H9 (cell line): ENCODE measurements around the gene MECR. TPM values are rescaled to one million over a fixed set of nuclear protein-coding genes. Genes with fewer than 3 reads are reported as not detected.

ENCODE experiments used
- DNase-seq: peaks from one replicate; pipeline ENCODE4 v3.0.0-alpha.2; 2017
- H2AFZ ChIP-seq: one replicate; pipeline ENCODE4 v1.6.1; 2013; ENCODE audit warnings: mild to moderate bottlenecking, low read length, control low read depth, moderate library complexity
- H2AK5ac ChIP-seq: 2 replicates; pipeline ENCODE4 v1.6.1; 2013; ENCODE audit warnings: low read length, control low read depth, mixed read lengths; ENCODE audit not compliant: insufficient read length
- H2BK120ac ChIP-seq: one replicate; pipeline ENCODE4 v1.6.1; 2013; ENCODE audit warnings: low read depth, mild to moderate bottlenecking, low read length, control low read depth, inconsistent platforms; ENCODE audit not compliant: poor library complexity, severe bottlenecking
- H2BK12ac ChIP-seq: 2 replicates; pipeline ENCODE4 v1.6.1; 2013; ENCODE audit warnings: low read length, control low read depth, mixed read lengths, low read depth; ENCODE audit not compliant: insufficient read length
- H2BK15ac ChIP-seq: 2 replicates; pipeline ENCODE4 v1.6.1; 2013; ENCODE audit warnings: low read depth, low read length, control low read depth
- H2BK20ac ChIP-seq: one replicate; pipeline ENCODE4 v1.6.1; 2013; ENCODE audit warnings: low read depth, mild to moderate bottlenecking, low read length, control low read depth, inconsistent platforms; ENCODE audit not compliant: poor library complexity, severe bottlenecking
- H2BK5ac ChIP-seq: 2 replicates; pipeline ENCODE4 v1.6.1; 2013; ENCODE audit warnings: low read length, control low read depth, mixed read lengths; ENCODE audit not compliant: insufficient read length
- H3K14ac ChIP-seq: 2 replicates; pipeline ENCODE4 v1.6.1; 2013; ENCODE audit warnings: low read length, control low read depth; ENCODE audit not compliant: insufficient read depth
- H3K18ac ChIP-seq: 2 replicates; pipeline ENCODE4 v1.6.1; 2013; ENCODE audit warnings: low read depth, mild to moderate bottlenecking, mixed read lengths, low read length, control low read depth; ENCODE audit not compliant: insufficient read length
- H3K23ac ChIP-seq: 2 replicates; pipeline ENCODE4 v1.6.1; 2013; ENCODE audit warnings: low read length, control low read depth, mixed read lengths, low read depth; ENCODE audit not compliant: insufficient read length
- H3K23me2 ChIP-seq: 2 replicates; pipeline ENCODE4 v1.6.1; 2013; ENCODE audit warnings: low read depth, mild to moderate bottlenecking, mixed read lengths, low read length, control low read depth; ENCODE audit not compliant: insufficient read length, poor library complexity, severe bottlenecking
- H3K27ac ChIP-seq: 2 replicates; pipeline ENCODE4 v1.5.1; 2013; ENCODE audit warnings: low read length, control low read depth, mixed read lengths, low read depth; ENCODE audit not compliant: insufficient read length
- H3K27me3 ChIP-seq: 2 replicates; pipeline ENCODE4 v1.6.1; 2013; ENCODE audit warnings: low read length, control low read depth, inconsistent platforms; ENCODE audit not compliant: insufficient read depth
- H3K4ac ChIP-seq: 2 replicates; pipeline ENCODE4 v1.6.1; 2013; ENCODE audit warnings: low read depth, mild to moderate bottlenecking, control low read depth, inconsistent platforms, low read length, moderate library complexity
- H3K4me1 ChIP-seq: 2 replicates; pipeline ENCODE4 v1.6.1; 2013; ENCODE audit warnings: low read length, control low read depth, inconsistent platforms; ENCODE audit not compliant: insufficient read depth
- H3K4me2 ChIP-seq: 2 replicates; pipeline ENCODE4 v1.6.1; 2013; ENCODE audit warnings: low read length, control low read depth, mixed read lengths; ENCODE audit not compliant: insufficient read length, insufficient read depth
- H3K56ac ChIP-seq: 2 replicates; pipeline ENCODE4 v1.6.1; 2013; ENCODE audit warnings: low read depth, mild to moderate bottlenecking, mixed read lengths, low read length, control low read depth; ENCODE audit not compliant: insufficient read length
- H3K79me1 ChIP-seq: 2 replicates; pipeline ENCODE4 v1.6.1; 2013; ENCODE audit warnings: low read depth, mild to moderate bottlenecking, moderate library complexity, low read length, control low read depth, inconsistent platforms; ENCODE audit not compliant: insufficient read depth, poor library complexity, severe bottlenecking
- H3K79me2 ChIP-seq: 2 replicates; pipeline ENCODE4 v1.6.1; 2013; ENCODE audit warnings: low read length, control low read depth, inconsistent platforms; ENCODE audit not compliant: insufficient read depth
- H3K9ac ChIP-seq: 2 replicates; pipeline ENCODE4 v1.6.1; 2013; ENCODE audit warnings: low read length, control low read depth, mixed read lengths; ENCODE audit not compliant: insufficient read length; ENCODE audit errors: extremely low read depth
- H3K9me3 ChIP-seq: one replicate; pipeline ENCODE4 v1.6.1; 2013; ENCODE audit warnings: low read depth, low read length, inconsistent platforms; ENCODE audit not compliant: control insufficient read depth
- H3T11ph ChIP-seq: one replicate; pipeline ENCODE4 v1.6.1; 2013; ENCODE audit warnings: mild to moderate bottlenecking, low read length, control low read depth, inconsistent platforms
- H4K20me1 ChIP-seq: one replicate; pipeline ENCODE4 v1.6.1; 2013; ENCODE audit not compliant: control insufficient read depth, insufficient read length, insufficient read depth
- H4K5ac ChIP-seq: 2 replicates; pipeline ENCODE4 v1.6.1; 2013; ENCODE audit warnings: low read depth, mild to moderate bottlenecking, mixed read lengths, low read length, control low read depth; ENCODE audit not compliant: insufficient read length
- H4K8ac ChIP-seq: replicated peaks from 2 replicates; pipeline ENCODE4 v1.6.1; 2013; ENCODE audit warnings: low read length, control low read depth, mixed read lengths, low read depth; ENCODE audit not compliant: insufficient read length
- H4K91ac ChIP-seq: 2 replicates; pipeline ENCODE4 v1.6.1; 2013; ENCODE audit warnings: low read depth, mild to moderate bottlenecking, moderate library complexity, mixed read lengths, low read length, control low read depth; ENCODE audit not compliant: insufficient read length
- H3K27ac Mint-ChIP-seq, 3 experiments: 2 replicates in 2 of 3; 3 replicates in 1 of 3; pipeline ENCODE4 v1.8.0; 2020 to 2021; ENCODE audit warnings: mixed read lengths in 3 of 3, mild to moderate bottlenecking in 1 of 3, moderate library complexity in 1 of 3
- H3K27me3 Mint-ChIP-seq: 2 replicates; pipeline ENCODE4 v1.8.0; 2021; ENCODE audit warnings: low read depth, mild to moderate bottlenecking, moderate library complexity, mixed read lengths
- H3K36me3 Mint-ChIP-seq, 3 experiments: 2 replicates in 2 of 3; 3 replicates in 1 of 3; pipeline ENCODE4 v1.8.0; 2020 to 2021; ENCODE audit warnings: low read depth in 3 of 3, mixed read lengths in 3 of 3; ENCODE audit not compliant: insufficient read depth in 1 of 3
- H3K4me1 Mint-ChIP-seq, 2 experiments: 2 replicates each; pipeline ENCODE4 v1.8.0; 2020; ENCODE audit warnings: mixed read lengths in 2 of 2
- H3K4me3 Mint-ChIP-seq, 2 experiments: 2 replicates in 1 of 2; 3 replicates in 1 of 2; pipeline ENCODE4 v1.8.0; 2020 to 2021; ENCODE audit warnings: mild to moderate bottlenecking in 2 of 2, mixed read lengths in 2 of 2, moderate library complexity in 1 of 2
- H3K9me3 Mint-ChIP-seq, 2 experiments: 2 replicates in 1 of 2; 3 replicates in 1 of 2; pipeline ENCODE4 v1.8.0; 2020; ENCODE audit warnings: mild to moderate bottlenecking in 2 of 2, mixed read lengths in 2 of 2, moderate library complexity in 1 of 2
- WGBS: extraction: QIAGEN DNeasy Blood & Tissue Kit; methylation state at CpG from one replicate; pipeline ENCODE4 v1.1.7; 2013; ENCODE audit warnings: missing lambda C conversion rate, low lambda C conversion rate, mixed read lengths; ENCODE audit not compliant: insufficient read length; ENCODE audit errors: extremely low coverage; 5-methylcytosine and 5-hydroxymethylcytosine counted together
- total RNA-seq: library from RNA; stranded (reverse); gene quantifications from 2 replicates; pipeline ENCODE4 v1.2.1, GENCODE V29; 2021
- TF ChIP-seq, protein P1 (sequence below): fragments of 200-600 bp; sonication (generic); conservative IDR thresholded peaks from 3 replicates; pipeline ENCODE4 v1.8.0; 2021; ENCODE audit warnings: antibody characterized with exemption, mild to moderate bottlenecking

Gene MECR
- total RNA-seq, 1 experiment from 2014 or later: 30.9 TPM

DNA sequence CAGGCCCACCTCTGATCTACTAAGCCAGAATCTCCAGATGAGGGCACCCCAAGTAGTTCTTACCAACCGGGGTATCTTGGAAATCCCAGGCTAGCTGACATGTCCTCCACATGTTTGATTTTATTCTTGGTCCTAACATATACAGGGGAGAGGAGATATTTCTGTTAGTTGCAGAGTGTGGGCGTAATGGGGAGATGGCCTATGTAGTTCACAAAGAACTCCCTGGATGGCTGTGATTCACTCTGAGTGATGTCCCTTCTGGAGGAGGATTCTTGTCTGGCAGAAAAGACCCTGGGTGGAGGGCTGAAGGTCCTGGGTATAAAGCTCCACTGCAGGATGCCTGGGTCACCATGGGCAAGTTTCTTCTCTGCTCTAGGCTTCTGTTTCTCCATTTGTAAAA is 13.1 kb downstream of the MECR start:
- H3K36me3 Mint-ChIP-seq: peaks cover 7 to 45% (median 43%) of the 10 kb centered on the region in 3 experiments; a peak in 6 of 7 replicates
- H4K91ac ChIP-seq: no peak overlapping the region
- TF ChIP-seq, protein P1, sequence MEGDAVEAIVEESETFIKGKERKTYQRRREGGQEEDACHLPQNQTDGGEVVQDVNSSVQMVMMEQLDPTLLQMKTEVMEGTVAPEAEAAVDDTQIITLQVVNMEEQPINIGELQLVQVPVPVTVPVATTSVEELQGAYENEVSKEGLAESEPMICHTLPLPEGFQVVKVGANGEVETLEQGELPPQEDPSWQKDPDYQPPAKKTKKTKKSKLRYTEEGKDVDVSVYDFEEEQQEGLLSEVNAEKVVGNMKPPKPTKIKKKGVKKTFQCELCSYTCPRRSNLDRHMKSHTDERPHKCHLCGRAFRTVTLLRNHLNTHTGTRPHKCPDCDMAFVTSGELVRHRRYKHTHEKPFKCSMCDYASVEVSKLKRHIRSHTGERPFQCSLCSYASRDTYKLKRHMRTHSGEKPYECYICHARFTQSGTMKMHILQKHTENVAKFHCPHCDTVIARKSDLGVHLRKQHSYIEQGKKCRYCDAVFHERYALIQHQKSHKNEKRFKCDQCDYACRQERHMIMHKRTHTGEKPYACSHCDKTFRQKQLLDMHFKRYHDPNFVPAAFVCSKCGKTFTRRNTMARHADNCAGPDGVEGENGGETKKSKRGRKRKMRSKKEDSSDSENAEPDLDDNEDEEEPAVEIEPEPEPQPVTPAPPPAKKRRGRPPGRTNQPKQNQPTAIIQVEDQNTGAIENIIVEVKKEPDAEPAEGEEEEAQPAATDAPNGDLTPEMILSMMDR: no peak
- no peaks in the 10 kb centered on the region for H3K23me2 ChIP-seq
- H3K4me2 ChIP-seq: no peak overlapping the region
- no peak overlapping the region for H3K23ac ChIP-seq
- no peaks in the 10 kb centered on the region for H3K79me1 ChIP-seq
- H2AFZ ChIP-seq: no peak overlapping the region
- no peak overlapping the region for H2BK120ac ChIP-seq
- H3K27ac Mint-ChIP-seq: no peak overlapping the region; a peak in 1 of 7 replicates
- no peaks in the 10 kb centered on the region for H3K79me2 ChIP-seq
- no peak overlapping the region for H3K56ac ChIP-seq
- H2AK5ac ChIP-seq: no peak overlapping the region
- no peak overlapping the region for H2BK20ac ChIP-seq
- H4K5ac ChIP-seq: no peak overlapping the region
- no peak overlapping the region for H2BK15ac ChIP-seq
- no peak overlapping the region for H3K9ac ChIP-seq
- H3K27ac ChIP-seq: no peak overlapping the region
- H3K4me1 Mint-ChIP-seq: peaks cover 15 to 26% of the 10 kb centered on the region in 2 experiments
- no peak overlapping the region for H3K18ac ChIP-seq
- no peaks in the 10 kb centered on the region for H3K27me3 Mint-ChIP-seq
- H2BK5ac ChIP-seq: no peak overlapping the region
- H3K4me1 ChIP-seq: no peaks in the 10 kb centered on the region
- H3K27me3 ChIP-seq: no peaks in the 10 kb centered on the region
- no peaks in the 10 kb centered on the region for H3K9me3 ChIP-seq
- no CpG with 5 or more reads among the region's 2 CpGs for WGBS
- H3K14ac ChIP-seq: no peak overlapping the region
- no peaks in the 10 kb centered on the region; a peak in 1 of 5 replicates for H3K9me3 Mint-ChIP-seq
- H4K8ac ChIP-seq: no peak overlapping the region
- H3K4me3 Mint-ChIP-seq: no peak overlapping the region
- no peak for DNase-seq
- H3K4ac ChIP-seq: no peak overlapping the region
- no peak overlapping the region for H2BK12ac ChIP-seq
- H3T11ph ChIP-seq: no peak overlapping the region
- no peaks in the 10 kb centered on the region for H4K20me1 ChIP-seq
